H54 (cell line): Measurements from ENCODE around the gene NFRKB.

ENCODE experiments used
- DNase-seq: peaks from one replicate; pipeline ENCODE4 v3.0.0; 2011; ENCODE audit warnings: low spot score, mixed read lengths; ENCODE audit not compliant: insufficient read length
- FAIRE-seq: peaks from 3 replicates; lab custom pipeline; 2011; peaks lifted over from hg19 to GRCh38; lab: Jason Lieb, UNC
- POLR2A ChIP-seq: IDR thresholded peaks from 2 replicates; pipeline ENCODE4 v1.6.1; 2011; ENCODE audit warnings: low read depth, mild to moderate bottlenecking, low read length

NFRKB gene

DNA sequence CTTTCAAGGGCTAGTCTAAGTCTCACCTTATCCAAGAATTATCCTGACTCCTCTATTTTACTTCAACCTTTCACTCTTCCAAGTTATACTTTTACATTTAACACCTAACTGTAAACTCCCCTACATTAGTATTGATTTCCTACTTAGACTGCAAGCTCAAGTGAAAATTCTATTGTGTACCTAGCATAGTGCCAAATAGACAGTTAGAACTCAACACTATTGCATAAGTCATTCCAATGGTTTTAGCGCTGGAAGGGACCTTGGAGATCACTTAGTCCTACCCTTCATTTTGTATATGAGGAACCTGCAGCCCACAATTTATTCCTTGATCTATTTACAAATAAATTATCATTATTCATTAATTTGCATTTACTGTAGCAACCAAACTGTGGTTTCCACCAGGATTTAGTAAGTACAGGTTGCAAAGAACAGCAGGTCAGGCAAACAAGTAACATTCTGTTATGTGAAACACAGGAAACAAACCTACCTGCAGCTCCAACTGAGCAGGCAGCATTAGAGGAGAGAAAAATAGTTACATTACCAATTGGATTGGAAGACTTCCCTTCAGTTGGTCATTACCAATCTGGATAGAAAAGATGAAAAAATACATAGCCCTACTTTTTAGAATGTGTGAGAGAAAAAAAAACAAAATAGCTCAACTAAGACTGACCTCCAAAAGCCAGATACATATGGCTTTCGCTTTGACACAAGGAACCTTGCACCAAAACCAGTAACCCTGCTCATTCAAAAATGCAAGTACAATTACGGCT, 33.7 kb upstream of the NFRKB start:
- no peak for DNase-seq
- no peak for TF ChIP-seq POLR2A
- no peak for FAIRE-seq

DNA sequence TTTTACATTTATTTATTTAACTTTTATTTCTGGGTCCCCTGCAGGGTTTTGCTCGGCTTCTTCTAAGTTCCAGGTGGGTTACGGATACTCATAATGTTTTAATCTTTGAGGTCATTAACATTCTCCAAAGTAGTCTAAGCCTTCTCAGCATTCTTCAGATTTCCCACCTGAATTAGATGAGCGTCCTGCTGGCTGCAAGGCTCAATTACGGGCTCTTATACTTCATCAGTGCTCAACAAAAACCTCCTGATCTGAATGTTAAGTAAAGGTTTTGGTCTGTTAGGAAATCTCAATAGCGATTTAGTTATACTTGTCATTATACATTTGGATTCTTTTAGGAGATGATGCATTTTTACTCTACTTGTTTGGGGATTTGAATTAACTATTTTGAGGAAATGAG, 27.3 kb upstream of the NFRKB start:
- TF ChIP-seq POLR2A = no peak
- no peak for FAIRE-seq

DNA sequence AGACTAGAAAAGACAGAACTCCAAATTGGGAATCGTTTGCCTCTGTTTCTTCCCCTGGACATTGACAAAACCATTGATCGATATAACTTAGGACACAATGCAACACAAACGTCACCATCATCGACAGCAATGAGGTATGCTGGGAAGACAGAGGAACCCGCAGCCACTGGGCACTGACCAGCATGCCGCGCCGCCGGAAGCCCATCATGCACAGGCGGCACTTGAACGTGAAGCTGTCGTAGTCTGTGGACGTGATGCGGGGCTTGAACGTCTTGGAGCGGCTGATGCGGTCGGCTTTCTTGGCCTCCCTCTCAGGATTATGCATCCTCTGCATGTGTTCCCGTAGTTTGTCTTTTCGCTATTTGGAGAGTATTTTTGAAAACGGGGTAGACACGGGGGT, 23.0 kb upstream of the NFRKB start:
- FAIRE-seq = no peak
- no peak for TF ChIP-seq POLR2A
- no peak for DNase-seq

More for the DNA sequence above, 27.3 kb upstream of the NFRKB start:
- no peak for DNase-seq

DNA sequence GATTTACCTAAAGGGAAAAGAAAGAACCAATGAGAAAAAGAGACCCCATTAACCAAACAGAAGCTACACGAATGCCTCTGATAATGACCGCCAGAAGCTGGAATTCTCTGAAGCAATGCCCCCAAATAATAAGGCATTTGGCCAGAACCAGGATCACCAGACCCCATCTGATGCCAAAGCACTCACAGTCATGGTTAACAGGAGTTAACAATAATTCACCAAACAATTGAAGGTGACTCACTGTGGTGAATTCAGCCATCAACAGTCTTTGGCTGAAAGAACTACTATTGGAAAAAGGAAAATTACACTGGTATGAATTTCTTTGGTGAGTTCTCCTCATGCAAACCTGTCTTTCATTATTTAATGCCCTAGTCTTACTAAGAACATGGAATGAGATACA, 21.9 kb upstream of the NFRKB start:
- no peak for TF ChIP-seq POLR2A
- DNase-seq (no peak), FAIRE-seq (no peak)

- TF ChIP-seq POLR2A = no peak
- no peak for DNase-seq
- no peak for FAIRE-seq
Observed at GRCh38 chr11:129911298-129911697, 15.9 kb upstream of the NFRKB start.

GRCh38 chr11:129910360-129910759, 15.0 kb upstream of the NFRKB start:
- no peak for TF ChIP-seq POLR2A
- FAIRE-seq = no peak
- no peak for DNase-seq

GRCh38 chr11:129905402-129905801, 10.0 kb upstream of the NFRKB start:
- DNase-seq (no peak), FAIRE-seq (no peak)
- TF ChIP-seq POLR2A = no peak

GRCh38 chr11:129896062-129896461, 684 bp upstream of the NFRKB start:
- FAIRE-seq (no peak), DNase-seq (peak; percentile 5)
- TF ChIP-seq POLR2A = no peak

DNA sequence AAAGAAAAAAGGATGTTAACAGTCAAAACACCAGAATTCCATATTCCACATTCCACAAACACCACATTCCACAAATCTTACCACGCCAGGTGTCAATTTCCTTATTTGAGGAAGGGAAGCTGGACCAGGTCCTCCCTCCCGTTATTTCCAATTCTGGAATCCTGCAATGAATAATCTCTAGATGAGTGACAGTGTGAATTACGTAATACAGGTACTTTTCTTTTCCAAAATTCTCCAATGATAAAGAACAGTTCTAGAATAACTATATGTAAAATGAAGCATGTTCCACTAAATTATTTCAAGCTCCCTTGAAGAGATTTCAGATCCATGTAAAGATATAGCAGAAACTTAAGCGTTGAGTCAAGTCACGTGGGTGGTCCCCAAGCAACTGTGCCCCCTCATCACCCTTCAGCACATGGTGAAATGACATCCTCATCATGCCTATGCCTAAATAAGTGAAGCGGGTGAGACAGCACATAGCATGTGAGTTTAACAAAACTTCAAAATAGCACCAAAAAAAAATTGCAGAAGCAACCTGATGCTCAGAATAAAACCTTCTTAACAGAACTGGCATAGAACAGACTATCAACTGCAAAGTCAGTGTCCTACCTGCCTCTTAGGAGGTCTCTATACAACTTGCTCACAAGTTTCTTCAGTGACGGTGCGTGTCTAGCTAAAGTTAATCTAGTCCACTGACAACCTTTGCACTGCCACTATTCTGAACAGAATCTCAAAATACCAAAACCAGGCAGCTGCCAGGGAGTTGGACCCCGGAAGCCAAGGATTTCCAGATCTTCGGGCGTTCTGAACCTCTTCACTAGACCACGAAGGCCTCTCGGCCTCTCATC, 876 bp downstream of the NFRKB start:
- DNase-seq (peak; percentile 12), FAIRE-seq (peak; percentile 33)
- TF ChIP-seq POLR2A = no peak

DNA sequence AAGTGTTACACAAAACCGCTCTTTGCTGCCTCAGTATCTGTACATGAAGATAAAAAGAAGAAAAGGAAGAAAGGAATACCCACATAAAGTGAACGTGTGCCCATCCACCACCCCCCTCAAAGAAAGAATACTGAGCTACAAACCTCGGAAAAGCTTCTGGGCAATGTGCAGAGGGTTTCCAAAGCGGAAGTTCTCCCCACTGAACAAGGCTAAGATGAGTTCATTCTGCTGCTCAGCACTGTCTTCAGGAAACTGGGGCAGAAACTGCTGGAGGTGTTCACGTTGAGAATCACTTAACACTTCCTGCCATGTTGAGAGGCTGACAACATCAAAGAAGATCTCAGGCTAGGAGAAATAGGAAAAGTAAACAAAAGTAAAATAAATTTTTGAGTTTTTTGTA, 6.9 kb downstream of the NFRKB start:
- FAIRE-seq (no peak), DNase-seq (no peak)
- TF ChIP-seq POLR2A = no peak

- no peak for TF ChIP-seq POLR2A
- DNase-seq = no peak
- no peak for FAIRE-seq
Observed at GRCh38 chr11:129885381-129885780, 10.0 kb downstream of the NFRKB start.

GRCh38 chr11:129884581-129884980, 10.8 kb downstream of the NFRKB start:
- TF ChIP-seq POLR2A = no peak
- DNase-seq = no peak
- FAIRE-seq = no peak

DNA sequence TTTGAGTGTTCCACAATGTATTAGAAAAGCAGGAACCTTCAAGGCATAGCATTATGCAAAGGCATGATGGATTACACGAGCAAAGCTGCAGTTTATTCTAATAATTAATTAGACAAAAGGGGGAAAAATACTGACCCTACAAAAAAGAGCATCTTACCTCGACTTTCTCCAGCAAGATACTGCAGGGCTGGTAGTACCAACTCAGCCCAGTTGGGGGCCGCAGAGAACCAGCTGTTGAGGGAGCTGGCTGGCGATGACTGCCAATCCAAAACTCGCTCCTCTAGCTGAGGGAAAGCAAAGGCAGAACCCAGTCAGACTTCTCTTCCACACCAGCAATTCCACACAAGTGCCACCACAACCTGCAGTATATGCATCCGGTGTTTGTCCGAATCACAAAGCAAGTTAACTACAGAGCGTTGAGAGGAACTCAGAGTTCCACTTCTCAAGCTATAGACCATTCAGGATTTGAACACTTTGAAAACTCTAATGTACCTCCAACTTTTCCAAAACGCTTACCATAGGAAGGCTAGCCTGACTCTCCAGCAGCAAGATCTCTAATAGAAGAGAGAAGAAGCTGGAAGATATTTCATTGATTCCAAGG, 13.7 kb downstream of the NFRKB start:
- FAIRE-seq (no peak), DNase-seq (peak; percentile 24)
- TF ChIP-seq POLR2A = no peak

DNA sequence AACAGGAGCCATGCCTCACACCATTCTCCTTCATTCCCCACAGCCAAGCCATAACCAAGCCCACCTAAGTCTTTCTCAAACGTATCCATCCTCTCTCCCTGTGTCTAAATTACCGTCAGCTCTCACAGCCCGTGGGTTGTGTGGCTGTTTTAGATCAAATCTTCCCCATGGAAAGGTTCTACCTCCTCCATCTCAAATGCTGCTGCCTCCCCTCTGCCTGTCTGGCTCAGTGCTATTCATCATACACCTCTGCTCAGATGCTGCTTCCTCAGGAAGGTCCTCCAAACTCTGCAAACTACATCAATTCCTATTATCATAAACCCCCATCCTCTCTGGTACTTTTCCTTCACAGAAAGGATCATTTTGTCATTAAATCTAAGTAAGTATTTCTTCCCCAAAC, 15.1 kb downstream of the NFRKB start:
- no peak for TF ChIP-seq POLR2A
- FAIRE-seq (no peak), DNase-seq (no peak)
